Mucosa of descending colon (tissue), 3 donors: Measurements from ENCODE around the gene HAND2. TPM values are rescaled to one million over a fixed set of nuclear protein-coding genes. Genes with fewer than 3 reads are reported as not detected.

Source experiments
- ATAC-seq: fragments of 200-7000 bp; cut with Tn5 transposase; one replicate; pipeline ENCODE4 v1.9.1; 2020; ENCODE audit warnings: mild to moderate bottlenecking, moderate library complexity
- DNase-seq, 3 donors: peaks; one replicate each; pipeline ENCODE4 v3.0.0-alpha.2; 2020
- H3K36me3 ChIP-seq: fragments of 200-600 bp; one replicate; pipeline ENCODE4 v1.8.0; 2021; ENCODE audit warnings: low read depth, mild to moderate bottlenecking
- H3K4me1 ChIP-seq: fragments of 200-600 bp; one replicate; pipeline ENCODE4 v1.8.0; 2021; ENCODE audit warnings: low read depth, mild to moderate bottlenecking
- H3K4me3 ChIP-seq: fragments of 200-600 bp; one replicate; pipeline ENCODE4 v1.8.0; 2021; ENCODE audit warnings: mild to moderate bottlenecking
- H3K9me3 ChIP-seq: fragments of 200-600 bp; one replicate; pipeline ENCODE4 v1.8.0; 2021; ENCODE audit warnings: mild to moderate bottlenecking
- intact Hi-C, 2 donors: fragments of 100-400 bp; cut with DNase I in 1 of 2; cut with micrococcal nuclease in 1 of 2; formaldehyde crosslinking; loops; one replicate each; pipeline versions ENCODE4 v1.11.0 to v1.11.1; 2022; cut with DNase I, micrococcal nuclease
- total RNA-seq, 3 donors: library from RNA; stranded (reverse); fragmentation: NEBNext Ultra II Directional in 2 of 3; extraction: Animal tissue kit (Norgen Biotek cat#: 25700) in 2 of 3; gene quantifications; one replicate each; pipeline versions ENCODE4 v1.2.1 to v1.2.4, GENCODE V29; 2021 to 2023
- TF ChIP-seq, protein P1 (sequence below): fragments of 200-600 bp; IDR thresholded peaks from one replicate; pipeline ENCODE4 v1.8.0; 2022; ENCODE audit warnings: antibody characterized with exemption, mild to moderate bottlenecking
- donor health status: DM: no; HTN: no; CAD: no; lungs with moderate emphysema.
- donor health status: DM: no; HTN: no; CAD: no.
- donor health status: DM: no; HTN: yes; CAD: no.

The HAND2 gene
- total RNA-seq, 3 donors from 2014 or later = 3.3 to 175 (median 11.8) TPM

DNA sequence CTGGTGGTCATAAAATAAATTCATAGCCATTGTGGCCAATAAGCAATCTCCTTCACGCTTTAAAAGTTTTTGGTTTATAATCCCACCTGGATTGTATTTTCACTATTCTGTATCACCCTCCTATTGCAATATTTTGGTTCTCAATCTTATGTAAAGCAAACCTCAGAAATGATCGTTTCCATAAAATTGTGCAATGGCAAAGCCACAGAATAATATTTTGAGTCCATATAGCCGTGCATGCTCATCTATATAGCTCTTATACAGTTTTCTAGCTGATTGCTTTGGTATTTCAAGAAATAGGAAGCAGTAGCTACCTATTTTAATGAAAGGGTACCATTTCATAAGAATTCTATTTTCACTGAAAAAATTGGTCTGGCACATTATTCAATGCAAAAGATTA lies 10.0 kb upstream of the HAND2 start:
- Histone ChIP-seq H3K4me3 (no peak overlapping the region), H3K36me3 (no peaks in the 10 kb centered on the region), H3K9me3 (no peaks in the 10 kb centered on the region), H3K4me1 (peaks cover 12% of the 10 kb centered on the region)
- TF ChIP-seq, protein P1, sequence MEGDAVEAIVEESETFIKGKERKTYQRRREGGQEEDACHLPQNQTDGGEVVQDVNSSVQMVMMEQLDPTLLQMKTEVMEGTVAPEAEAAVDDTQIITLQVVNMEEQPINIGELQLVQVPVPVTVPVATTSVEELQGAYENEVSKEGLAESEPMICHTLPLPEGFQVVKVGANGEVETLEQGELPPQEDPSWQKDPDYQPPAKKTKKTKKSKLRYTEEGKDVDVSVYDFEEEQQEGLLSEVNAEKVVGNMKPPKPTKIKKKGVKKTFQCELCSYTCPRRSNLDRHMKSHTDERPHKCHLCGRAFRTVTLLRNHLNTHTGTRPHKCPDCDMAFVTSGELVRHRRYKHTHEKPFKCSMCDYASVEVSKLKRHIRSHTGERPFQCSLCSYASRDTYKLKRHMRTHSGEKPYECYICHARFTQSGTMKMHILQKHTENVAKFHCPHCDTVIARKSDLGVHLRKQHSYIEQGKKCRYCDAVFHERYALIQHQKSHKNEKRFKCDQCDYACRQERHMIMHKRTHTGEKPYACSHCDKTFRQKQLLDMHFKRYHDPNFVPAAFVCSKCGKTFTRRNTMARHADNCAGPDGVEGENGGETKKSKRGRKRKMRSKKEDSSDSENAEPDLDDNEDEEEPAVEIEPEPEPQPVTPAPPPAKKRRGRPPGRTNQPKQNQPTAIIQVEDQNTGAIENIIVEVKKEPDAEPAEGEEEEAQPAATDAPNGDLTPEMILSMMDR = no peak
- DNase-seq (no peak), ATAC-seq (no peak)
- intact Hi-C loops = no loop called here

DNA sequence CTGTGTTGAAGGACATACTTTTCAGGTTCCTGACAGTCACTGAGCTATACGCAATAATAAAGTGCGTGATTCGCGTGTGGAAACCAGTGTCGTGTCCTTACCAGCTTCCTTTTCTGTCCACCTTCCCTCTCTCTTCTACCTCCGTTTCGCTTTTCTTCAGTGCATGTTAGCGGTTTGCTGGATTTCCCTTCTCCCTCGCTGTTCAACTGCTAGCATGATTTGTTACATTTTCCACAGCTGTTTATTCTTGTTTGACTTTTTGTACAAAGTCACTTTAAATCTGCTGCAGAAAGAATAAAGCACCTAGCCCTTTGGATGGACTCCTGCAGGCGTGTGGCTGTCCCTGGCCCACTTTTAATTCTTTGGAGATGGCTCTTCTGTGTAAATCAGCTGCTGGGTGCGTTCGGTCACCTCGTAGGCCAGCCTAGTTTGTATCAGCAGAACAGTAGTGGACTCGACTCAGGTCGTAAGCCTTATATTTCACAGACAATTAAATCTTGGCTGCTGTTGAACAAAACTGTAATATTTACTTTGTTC lies 8.9 kb upstream of the HAND2 start:
- Histone ChIP-seq H3K4me1 (peaks cover 12% of the 10 kb centered on the region), H3K9me3 (no peaks in the 10 kb centered on the region), H3K36me3 (no peaks in the 10 kb centered on the region), H3K4me3 (no peak overlapping the region)
- intact Hi-C loops = no loop called here
- TF ChIP-seq, protein P1 = no peak
- DNase-seq = no peak
- no peak for ATAC-seq

DNA sequence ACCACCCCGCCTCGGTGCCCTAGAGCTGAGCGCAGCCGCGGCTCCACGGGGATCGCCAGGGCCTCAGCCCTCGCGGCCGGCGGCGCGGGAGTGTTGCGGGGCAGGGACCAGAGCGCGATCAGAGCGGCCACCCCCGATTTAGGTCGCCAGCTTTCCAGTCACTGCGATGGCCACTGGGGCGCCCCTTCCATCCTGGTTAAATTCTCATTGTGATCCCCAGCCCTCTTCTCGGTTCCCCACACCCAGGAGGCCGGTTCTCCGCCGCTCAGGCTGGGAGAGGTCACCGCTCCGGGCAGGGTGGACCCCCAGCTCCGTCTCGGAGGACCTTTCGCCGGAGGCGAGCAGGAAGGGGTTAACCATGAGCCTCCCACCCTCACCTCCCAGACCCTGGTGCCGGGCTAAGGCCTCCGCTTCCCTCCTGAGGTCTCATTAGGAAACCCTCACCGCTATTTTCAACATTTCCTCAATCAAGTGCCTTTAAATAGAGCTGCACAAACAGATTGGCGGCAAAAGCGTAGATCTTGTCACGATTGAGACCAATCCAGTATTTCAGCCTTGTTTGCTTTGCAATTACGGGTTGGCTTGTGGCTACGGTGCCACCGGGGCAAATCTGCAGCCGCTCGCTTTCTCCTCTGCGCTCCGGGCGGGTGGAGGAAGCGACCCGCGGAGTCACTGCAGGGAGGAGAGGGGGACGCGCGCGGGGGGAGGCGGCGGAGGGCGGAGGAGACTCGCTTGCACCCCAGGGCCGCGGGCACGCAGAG lies 8.3 kb upstream of the HAND2 start:
- no peak overlapping the region for H3K4me3 ChIP-seq
- peak; percentile 40 for ATAC-seq
- H3K4me1 ChIP-seq = peaks cover 12% of the 10 kb centered on the region
- intact Hi-C loops = no loop called here
- H3K9me3 ChIP-seq = no peaks in the 10 kb centered on the region
- peak in 2 of 3 donors; percentile 46 to 54 for DNase-seq
- TF ChIP-seq, protein P1 = no peak
- no peaks in the 10 kb centered on the region for H3K36me3 ChIP-seq

DNA sequence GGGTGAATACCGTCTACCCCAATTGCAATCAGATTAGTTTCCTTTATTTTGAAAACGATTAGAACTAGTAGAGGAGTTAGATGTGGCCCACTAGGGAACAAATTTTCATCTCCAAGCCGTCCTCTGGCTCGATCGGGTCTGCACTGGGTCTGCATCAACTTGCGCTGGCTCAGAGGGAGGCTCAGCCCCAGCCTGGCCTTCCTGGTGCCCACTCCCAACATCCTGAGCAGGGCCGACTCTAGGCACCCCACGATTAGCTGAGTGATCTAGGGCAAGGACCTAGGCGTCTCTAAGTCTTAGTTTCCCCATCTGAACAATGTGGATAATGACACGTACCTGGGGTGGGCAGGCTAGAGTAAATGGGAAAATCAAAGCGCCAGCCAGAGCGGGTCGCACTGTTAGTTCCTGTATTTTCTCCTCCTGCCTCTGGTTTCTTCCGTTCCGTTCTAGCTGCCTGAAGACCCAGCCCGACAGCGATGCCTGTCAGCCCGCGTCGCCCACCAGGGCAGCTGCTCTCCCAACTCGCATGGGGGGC lies 7.7 kb upstream of the HAND2 start:
- ATAC-seq (no peak), DNase-seq (no peak)
- intact Hi-C loops = no loop called here
- TF ChIP-seq, protein P1 = no peak
- H3K4me1 ChIP-seq = peaks cover 12% of the 10 kb centered on the region
- H3K9me3 ChIP-seq = no peaks in the 10 kb centered on the region
- H3K4me3 ChIP-seq = no peak overlapping the region
- no peaks in the 10 kb centered on the region for H3K36me3 ChIP-seq

DNA sequence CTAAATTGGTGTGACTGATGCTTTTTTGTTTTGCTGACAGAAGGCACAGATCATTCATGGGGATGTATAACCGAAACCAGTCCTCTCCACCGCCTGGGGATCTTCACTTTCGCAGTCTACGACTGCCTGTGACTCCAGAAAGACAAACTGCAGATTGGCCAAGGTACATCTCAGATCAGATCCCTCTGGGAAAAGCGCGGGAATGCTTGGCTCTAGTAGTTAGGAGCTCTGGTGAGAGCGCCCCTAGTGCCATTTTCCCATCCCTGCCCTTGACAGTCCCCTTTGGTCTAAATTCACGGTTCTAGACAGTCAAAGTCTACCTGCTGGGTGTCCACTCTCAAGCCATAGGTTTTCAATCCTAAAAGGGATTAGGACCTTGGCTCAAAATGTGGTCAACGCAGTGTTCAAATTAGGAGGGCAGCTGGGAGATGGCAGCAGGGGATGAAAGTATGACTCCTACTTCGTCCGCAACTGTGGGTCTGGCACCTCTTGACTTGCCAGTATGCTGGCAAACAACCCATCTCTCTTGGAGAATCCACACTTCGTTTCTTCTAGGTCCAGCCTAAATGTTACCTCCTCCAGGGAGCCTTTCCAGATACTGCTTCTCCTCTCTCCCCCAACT lies 6.9 kb upstream of the HAND2 start:
- no peaks in the 10 kb centered on the region for H3K36me3 ChIP-seq
- no peak overlapping the region for H3K4me3 ChIP-seq
- ATAC-seq (peak; percentile 32), DNase-seq (no peak)
- peaks cover 12% of the 10 kb centered on the region for H3K4me1 ChIP-seq
- TF ChIP-seq, protein P1 = no peak
- no peaks in the 10 kb centered on the region for H3K9me3 ChIP-seq
- intact Hi-C loops = no loop called here
